ACC112 (cell line): ENCODE data around the gene TIMM44.

Experiments
- H2AFZ ChIP-seq: fragments of 200-600 bp; sonication (generic); one replicate; pipeline ENCODE4 v1.6.0; 2017; ENCODE audit warnings: antibody characterized with exemption, low read length; ENCODE audit not compliant: unreplicated experiment
- H3K27ac ChIP-seq: fragments of 200-600 bp; sonication (generic); 2 replicates; pipeline ENCODE4 v1.5.1; 2014; ENCODE audit warnings: low read depth, mild to moderate bottlenecking, antibody characterized with exemption, low read length, moderate library complexity
- H3K27me3 ChIP-seq: fragments of 200-600 bp; sonication (generic); 2 replicates; pipeline ENCODE4 v1.6.1; 2014; ENCODE audit warnings: mild to moderate bottlenecking, antibody characterized with exemption, low read length, moderate library complexity, mixed read lengths; ENCODE audit not compliant: insufficient read depth
- H3K36me3 ChIP-seq: fragments of 200-600 bp; sonication (generic); 2 replicates; pipeline ENCODE4 v1.6.1; 2016; ENCODE audit warnings: mild to moderate bottlenecking, antibody characterized with exemption, low read length, moderate library complexity, mixed read lengths; ENCODE audit not compliant: insufficient read depth
- H3K4me1 ChIP-seq: fragments of 200-600 bp; sonication (generic); one replicate; pipeline ENCODE4 v1.6.1; 2016; ENCODE audit warnings: low read length, mixed read lengths; ENCODE audit not compliant: insufficient read depth, unreplicated experiment, control insufficient read depth
- H3K4me3 ChIP-seq: fragments of 200-600 bp; sonication (generic); 2 replicates; pipeline ENCODE4 v1.5.1; 2014; ENCODE audit warnings: mild to moderate bottlenecking, low read depth, low read length
- H3K79me2 ChIP-seq: fragments of 200-600 bp; sonication (generic); one replicate; pipeline ENCODE4 v1.6.0; 2016; ENCODE audit warnings: low read length; ENCODE audit not compliant: control insufficient read depth, unreplicated experiment, insufficient read depth

TIMM44 gene

DNA sequence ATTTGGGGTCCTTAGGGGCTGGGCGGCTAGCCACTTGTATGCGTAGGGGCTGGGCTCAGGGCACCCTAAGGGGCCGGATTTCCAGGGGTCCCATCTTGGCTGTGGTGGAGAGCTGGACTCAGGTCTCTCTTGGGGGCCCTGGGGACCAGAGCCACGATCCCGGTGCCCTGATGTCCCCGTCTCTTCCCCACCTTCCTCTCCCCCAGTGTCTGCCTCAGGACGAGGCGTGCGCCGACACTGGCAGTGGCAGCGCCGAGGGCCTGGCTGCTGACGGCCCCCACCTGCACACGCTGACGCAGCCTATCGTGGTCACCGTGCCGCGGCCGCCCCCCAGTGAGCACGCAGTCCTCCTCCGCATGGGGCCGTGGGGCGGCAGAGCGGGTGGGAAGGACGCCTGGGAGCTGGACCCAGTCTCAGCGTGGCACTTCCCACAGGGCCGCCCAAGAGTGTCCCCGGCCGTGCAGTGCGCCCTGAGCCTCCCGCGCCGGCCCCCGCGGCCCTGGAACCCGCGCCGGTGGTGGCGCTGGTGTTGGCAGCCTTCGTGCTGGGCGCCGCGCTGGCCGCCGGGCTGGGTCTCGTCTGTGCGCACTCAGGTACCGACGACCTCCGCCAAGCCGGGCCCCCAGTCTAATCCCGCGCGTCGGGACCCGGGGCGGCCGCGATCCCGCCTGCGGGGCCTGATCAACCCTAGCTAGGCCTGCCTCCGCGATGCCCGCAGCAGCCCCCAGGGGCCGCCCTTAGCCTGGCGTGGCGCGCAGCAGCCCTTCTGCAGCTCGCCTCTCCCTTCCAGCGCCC lies 26.0 kb downstream of the TIMM44 start:
- H3K27ac ChIP-seq = no peak overlapping the region
- no peaks in the 10 kb centered on the region for H3K27me3 ChIP-seq
- H3K4me3 ChIP-seq = peak overlapping the region; percentile 80
- peaks cover 6% of the 10 kb centered on the region for H3K79me2 ChIP-seq
- H3K36me3 ChIP-seq = no peaks in the 10 kb centered on the region
- H2AFZ ChIP-seq = no peak overlapping the region
- peaks cover 14% of the 10 kb centered on the region for H3K4me1 ChIP-seq

- H3K27me3 ChIP-seq = no peaks in the 10 kb centered on the region
- no peak overlapping the region for H2AFZ ChIP-seq
Measured at GRCh38 chr19:7916955-7917266, 26.6 kb downstream of the TIMM44 start.

DNA sequence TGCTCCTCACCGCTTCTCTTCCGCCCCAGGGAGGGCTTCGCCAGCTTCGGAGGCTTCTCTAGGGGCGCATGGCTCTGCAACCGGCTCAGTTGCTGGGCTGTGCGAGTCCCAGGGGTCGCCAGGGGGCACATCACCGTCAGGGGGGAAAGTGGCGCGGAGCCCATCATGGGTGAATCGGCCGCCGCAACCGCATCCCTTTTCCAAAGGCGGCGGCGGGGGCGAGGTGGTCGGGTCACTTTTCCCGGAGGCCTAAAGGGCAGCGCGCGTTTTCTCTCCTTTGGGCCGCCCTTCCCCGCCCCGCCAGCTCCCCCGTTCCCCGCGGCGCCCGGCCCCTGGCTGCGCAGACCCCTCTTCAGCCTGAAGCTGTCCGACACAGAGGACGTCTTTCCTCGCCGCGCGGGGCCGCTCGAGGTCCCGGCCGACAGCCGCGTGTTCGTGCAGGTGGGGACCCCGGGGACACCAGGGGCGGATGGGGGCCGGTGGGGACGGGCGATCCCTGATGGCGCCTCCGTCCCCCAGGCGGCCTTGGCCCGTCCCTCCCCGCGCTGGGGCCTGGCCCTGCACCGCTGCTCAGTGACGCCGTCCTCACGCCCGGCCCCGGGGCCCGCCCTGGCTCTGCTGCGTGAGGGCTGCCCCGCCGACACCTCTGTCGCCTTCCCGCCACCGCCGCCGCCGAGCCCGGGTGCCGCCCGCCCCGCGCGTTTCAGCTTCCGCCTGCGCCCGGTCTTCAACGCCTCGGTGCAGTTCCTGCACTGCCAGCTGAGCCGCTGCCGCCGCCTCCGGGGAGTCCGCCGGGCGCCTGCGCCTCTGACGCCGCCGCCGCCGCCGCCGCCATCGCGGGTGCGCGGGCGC lies 27.1 kb downstream of the TIMM44 start:
- Histone ChIP-seq H3K27ac (no peak overlapping the region), H3K27me3 (no peaks in the 10 kb centered on the region)

More at GRCh38 chr19:7916955-7917266, 26.6 kb downstream of the TIMM44 start:
- peaks cover 6% of the 10 kb centered on the region for H3K79me2 ChIP-seq
- no peak overlapping the region for H3K27ac ChIP-seq
- H3K36me3 ChIP-seq = no peaks in the 10 kb centered on the region
- H3K4me1 ChIP-seq = peaks cover 10% of the 10 kb centered on the region
- peak overlapping the region; percentile 80 for H3K4me3 ChIP-seq

DNA sequence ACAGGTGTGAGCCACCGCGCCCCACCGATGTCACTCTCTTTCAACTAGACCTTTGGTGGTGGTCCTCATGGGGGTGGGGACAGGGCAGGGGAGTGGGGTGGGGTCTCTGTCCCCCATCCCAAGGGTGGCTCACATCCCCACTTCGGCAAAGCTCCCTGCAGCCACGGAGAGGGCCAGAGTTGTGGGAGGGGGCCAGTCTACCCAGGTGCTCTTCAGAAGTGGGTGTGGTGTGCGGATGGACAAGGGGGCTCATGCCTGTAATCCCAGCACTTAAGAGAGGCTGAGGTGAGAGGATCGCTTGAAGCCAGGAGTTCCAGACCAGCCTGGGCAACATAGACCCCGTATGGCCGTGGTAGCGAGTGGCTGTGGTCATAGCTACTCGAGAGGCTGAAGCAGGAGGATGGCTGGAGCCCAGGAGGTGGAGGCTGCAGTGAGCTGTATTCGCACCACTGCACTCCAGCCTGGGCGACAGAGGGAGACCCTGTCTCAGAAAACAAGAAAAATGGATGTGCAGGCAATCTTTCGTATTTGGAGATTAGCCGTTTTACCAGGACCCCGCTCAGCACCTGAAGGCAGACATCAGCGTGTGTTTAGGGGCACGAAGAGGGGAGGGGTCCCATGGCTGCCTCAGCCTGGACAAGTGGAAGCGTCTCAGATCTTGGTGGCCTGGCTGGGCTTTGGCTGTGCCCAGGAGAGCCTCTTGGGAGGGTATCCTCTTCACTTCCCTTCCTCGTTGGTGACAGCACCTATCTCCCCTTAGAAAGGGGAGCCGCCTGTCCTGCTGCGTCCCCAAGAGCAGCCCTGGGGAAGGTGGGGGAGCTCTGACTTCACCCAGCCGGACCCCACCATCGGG lies 28.0 kb downstream of the TIMM44 start:
- H3K4me1 ChIP-seq = peaks cover 4% of the 10 kb centered on the region
- no peak overlapping the region for H3K27ac ChIP-seq
- H3K79me2 ChIP-seq = no peaks in the 10 kb centered on the region
- H2AFZ ChIP-seq = no peak overlapping the region
- H3K36me3 ChIP-seq = no peaks in the 10 kb centered on the region
- no peaks in the 10 kb centered on the region for H3K27me3 ChIP-seq
- peak overlapping the region; percentile 80 for H3K4me3 ChIP-seq

More for the DNA sequence above, 27.1 kb downstream of the TIMM44 start:
- peaks cover under 1% of the 10 kb centered on the region for H3K79me2 ChIP-seq
- peak overlapping the region; percentile 80 for H3K4me3 ChIP-seq
- no peaks in the 10 kb centered on the region for H3K36me3 ChIP-seq
- no peak overlapping the region for H2AFZ ChIP-seq
- H3K4me1 ChIP-seq = peaks cover 4% of the 10 kb centered on the region

DNA sequence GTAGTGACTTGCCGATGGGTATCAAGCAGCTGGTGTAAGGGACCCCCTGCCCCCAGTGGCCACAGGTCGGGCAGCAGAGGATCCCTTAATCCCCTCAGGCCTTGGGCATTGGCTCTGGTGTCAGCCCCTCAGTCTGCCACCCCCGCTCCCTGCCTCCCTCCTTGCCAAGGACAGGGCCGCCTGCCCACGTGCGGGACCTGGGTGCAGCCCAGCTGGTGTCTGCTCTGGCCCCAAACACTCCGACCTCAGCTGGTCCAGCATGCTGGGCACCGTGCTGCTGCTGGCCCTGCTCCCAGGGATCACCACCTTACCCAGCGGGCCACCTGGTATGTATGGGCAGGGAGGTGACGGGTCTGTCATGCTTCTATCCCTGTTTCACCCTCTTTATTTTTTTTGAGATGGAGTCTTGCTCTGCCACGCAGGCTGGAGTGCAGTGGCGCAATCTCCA lies 28.8 kb downstream of the TIMM44 start, which contains the start of gene TGFBR3L:
TGFBR3L (plus strand) TSS at position 233 of the 448 bp plus-strand sequence.
- peaks cover under 1% of the 10 kb centered on the region for H3K4me1 ChIP-seq
- no peak within 1 kb of the TSS for H2AFZ ChIP-seq
- H3K27me3 ChIP-seq = no peaks in the 10 kb centered on the region
- no peaks in the 10 kb centered on the region for H3K36me3 ChIP-seq
- H3K27ac ChIP-seq = no peak within 1 kb of the TSS
- peak within 1 kb of the TSS; percentile 80 for H3K4me3 ChIP-seq
- H3K79me2 ChIP-seq = no peaks in the 10 kb centered on the region

GRCh38 chr19:7914099-7914498 lies 29.4 kb downstream of the TIMM44 start:
- Histone ChIP-seq H3K4me1 (no peaks in the 10 kb centered on the region), H3K79me2 (no peaks in the 10 kb centered on the region), H3K4me3 (no peak overlapping the region), H3K27ac (no peak overlapping the region), H2AFZ (no peak overlapping the region), H3K27me3 (no peaks in the 10 kb centered on the region), H3K36me3 (no peaks in the 10 kb centered on the region)

GRCh38 chr19:7913652-7914051 lies 29.8 kb downstream of the TIMM44 start:
- Histone ChIP-seq H3K79me2 (no peaks in the 10 kb centered on the region), H3K4me1 (no peaks in the 10 kb centered on the region), H3K4me3 (no peak overlapping the region), H3K27ac (no peak overlapping the region), H3K27me3 (no peaks in the 10 kb centered on the region), H3K36me3 (no peaks in the 10 kb centered on the region), H2AFZ (no peak overlapping the region)

- Histone ChIP-seq H3K4me1 (no peaks in the 10 kb centered on the region), H3K27ac (no peak overlapping the region), H3K36me3 (no peaks in the 10 kb centered on the region), H2AFZ (no peak overlapping the region), H3K27me3 (no peaks in the 10 kb centered on the region), H3K79me2 (no peaks in the 10 kb centered on the region), H3K4me3 (no peak overlapping the region)
Measured at GRCh38 chr19:7912697-7913564, 30.5 kb downstream of the TIMM44 start.

DNA sequence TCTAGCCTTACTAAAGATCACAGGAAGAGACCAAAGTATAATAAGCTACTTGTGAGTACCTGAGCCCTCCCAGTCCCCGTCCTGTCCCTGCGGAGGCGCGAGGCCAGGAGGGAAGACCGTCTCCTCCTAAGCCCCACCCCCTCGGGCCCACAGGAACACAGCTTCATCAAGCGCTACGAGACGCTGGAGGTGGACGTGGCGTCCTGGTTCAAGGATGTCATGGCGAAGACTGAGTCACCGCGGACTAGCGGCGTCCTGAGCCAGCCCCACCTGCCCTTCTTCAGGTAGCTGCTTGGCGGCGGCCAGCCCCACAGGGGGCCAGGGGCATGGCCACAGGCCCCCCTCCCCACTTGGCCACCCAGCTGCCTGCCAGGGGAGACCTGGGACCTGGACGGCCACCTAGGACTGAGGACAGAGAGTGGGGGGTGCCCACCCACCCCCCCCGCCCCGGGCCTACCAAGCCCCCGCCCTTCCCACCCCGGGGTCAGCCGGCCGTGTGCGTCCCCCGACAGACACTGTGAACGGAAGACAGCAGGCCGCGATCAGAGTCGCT lies 31.2 kb downstream of the TIMM44 start:
- Histone ChIP-seq H3K4me1 (no peaks in the 10 kb centered on the region), H3K79me2 (no peaks in the 10 kb centered on the region), H3K4me3 (no peak overlapping the region), H2AFZ (no peak overlapping the region), H3K27me3 (no peaks in the 10 kb centered on the region), H3K27ac (no peak overlapping the region), H3K36me3 (no peaks in the 10 kb centered on the region)
